Activated CD4-positive, alpha-beta memory T cell treated with anti-CD3 and anti-CD28 coated beads for 36 hours (primary cell): ENCODE data around the gene GNAI2. TPM values are rescaled to one million over a fixed set of nuclear protein-coding genes. Genes with fewer than 3 reads are reported as not detected.

Source experiments
- CTCF ChIA-PET: fragments of 350-600 bp; sonication (Branson Sonifier 250); formaldehyde crosslinking; loops from one replicate; lab custom pipeline; 2021; ENCODE audit warnings: antibody characterized with exemption, inconsistent platforms; lab: Charles Lee
- POLR2A ChIA-PET: fragments of 350-600 bp; sonication (Branson Sonifier 250); formaldehyde crosslinking; loops from one replicate; lab custom pipeline; 2021; ENCODE audit warnings: antibody characterized with exemption; lab: Charles Lee
- DNase-seq: peaks from one replicate; pipeline ENCODE4 v3.0.0-alpha.2; 2020
- H3K27ac Mint-ChIP-seq: one replicate; pipeline ENCODE4 v1.8.0; 2021; ENCODE audit warnings: mixed read lengths
- H3K27me3 Mint-ChIP-seq: one replicate; pipeline ENCODE4 v1.8.0; 2021; ENCODE audit warnings: mixed read lengths
- H3K36me3 Mint-ChIP-seq: one replicate; pipeline ENCODE4 v1.8.0; 2021; ENCODE audit warnings: mixed read lengths
- H3K4me1 Mint-ChIP-seq: one replicate; pipeline ENCODE4 v1.8.0; 2021; ENCODE audit warnings: low read depth, mixed read lengths
- H3K4me3 Mint-ChIP-seq: one replicate; pipeline ENCODE4 v1.8.0; 2021; ENCODE audit warnings: mild to moderate bottlenecking, mixed read lengths
- H3K9me3 Mint-ChIP-seq: one replicate; pipeline ENCODE4 v1.8.0; 2021; ENCODE audit warnings: mixed read lengths
- intact Hi-C: fragments of 100-400 bp; cut with micrococcal nuclease; formaldehyde crosslinking; loops from one replicate; pipeline ENCODE4 v1.15.1; 2023
- total RNA-seq, 2 experiments: library from RNA; stranded (reverse); gene quantifications; one replicate each; pipeline ENCODE4 v1.2.3, GENCODE V29; 2021

Gene GNAI2
- total RNA-seq, 2 experiments from 2014 or later = 346 to 349 TPM

DNA sequence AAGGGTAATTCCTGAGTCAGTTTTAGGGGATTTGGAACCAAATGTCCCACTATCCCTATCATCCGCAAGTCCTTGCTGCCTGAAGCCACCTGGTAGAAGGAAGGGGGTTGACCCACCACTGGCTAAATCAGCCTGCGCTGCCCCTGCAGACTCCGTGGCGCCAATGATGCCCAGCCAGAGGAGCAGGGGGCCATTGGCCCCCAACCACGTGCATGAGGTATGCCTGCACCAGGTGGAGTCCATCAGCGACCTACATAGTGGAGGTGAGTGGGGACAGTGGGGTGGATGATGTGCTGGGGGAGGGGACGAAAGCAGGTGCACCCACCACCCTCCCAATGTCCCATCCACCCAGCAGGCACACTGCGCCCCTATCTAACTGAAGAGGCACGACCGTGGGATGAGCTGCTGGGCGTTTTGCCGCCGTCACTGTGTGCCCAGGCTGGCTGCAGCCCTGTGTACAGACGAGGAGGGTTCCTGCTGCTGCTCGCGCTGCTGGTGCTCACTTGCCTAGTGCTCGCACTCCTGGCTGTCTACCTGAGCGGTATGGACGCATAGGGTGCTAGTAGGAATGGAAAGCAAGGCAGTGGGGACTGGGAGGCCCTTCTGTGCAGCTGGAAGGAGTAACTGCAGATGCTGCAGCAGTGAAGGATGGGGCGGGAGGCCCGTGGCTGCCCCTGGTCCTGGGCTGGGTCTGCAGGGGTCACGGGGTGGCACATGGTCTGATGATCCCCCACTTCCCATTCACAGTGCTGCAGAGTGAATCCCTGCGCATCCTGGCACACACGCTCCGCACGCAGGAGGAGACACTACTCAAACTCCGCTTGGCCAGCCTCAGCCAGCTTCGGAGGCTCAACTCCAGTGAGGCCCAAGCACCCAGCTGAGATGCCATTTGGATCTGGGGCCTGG lies 50.6 kb downstream of the GNAI2 start:
- peaks cover 28% of the 10 kb centered on the region for H3K36me3 Mint-ChIP-seq
- H3K4me3 Mint-ChIP-seq = no peak overlapping the region
- no peak for DNase-seq
- H3K27ac Mint-ChIP-seq = no peak overlapping the region
- ChIA-PET CTCF (no interaction called here), POLR2A (no interaction called here)
- H3K9me3 Mint-ChIP-seq = no peaks in the 10 kb centered on the region
- H3K27me3 Mint-ChIP-seq = no peaks in the 10 kb centered on the region
- peaks cover 10% of the 10 kb centered on the region for H3K4me1 Mint-ChIP-seq
- intact Hi-C loops = no loop called here

DNA sequence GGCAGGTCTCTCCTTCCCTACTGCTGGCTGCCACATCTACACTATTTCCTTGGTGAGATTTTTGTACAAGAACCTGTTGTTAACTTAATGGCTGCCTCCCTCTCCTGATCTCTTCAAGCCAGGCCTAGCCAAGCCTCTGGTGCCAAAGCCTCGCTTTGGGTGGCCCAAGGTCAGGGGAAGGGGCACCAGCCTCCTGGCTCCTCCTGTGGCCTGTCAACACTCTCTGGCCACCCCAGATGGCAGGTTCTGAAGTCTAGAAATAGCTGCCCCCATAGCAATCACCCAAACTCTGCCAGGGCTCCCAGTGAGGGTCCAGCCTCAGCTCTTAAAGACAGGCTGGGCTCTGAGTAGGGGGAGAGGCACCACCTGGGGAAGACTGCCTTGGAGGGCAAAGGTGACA lies 51.3 kb downstream of the GNAI2 start:
- no peak overlapping the region for H3K4me3 Mint-ChIP-seq
- H3K4me1 Mint-ChIP-seq = peaks cover 10% of the 10 kb centered on the region
- H3K36me3 Mint-ChIP-seq = peaks cover 28% of the 10 kb centered on the region
- DNase-seq = no peak
- no peaks in the 10 kb centered on the region for H3K27me3 Mint-ChIP-seq
- intact Hi-C loops = no loop called here
- H3K9me3 Mint-ChIP-seq = no peaks in the 10 kb centered on the region
- CTCF ChIA-PET = no interaction called here
- no peak overlapping the region for H3K27ac Mint-ChIP-seq
- POLR2A ChIA-PET = no interaction called here

DNA sequence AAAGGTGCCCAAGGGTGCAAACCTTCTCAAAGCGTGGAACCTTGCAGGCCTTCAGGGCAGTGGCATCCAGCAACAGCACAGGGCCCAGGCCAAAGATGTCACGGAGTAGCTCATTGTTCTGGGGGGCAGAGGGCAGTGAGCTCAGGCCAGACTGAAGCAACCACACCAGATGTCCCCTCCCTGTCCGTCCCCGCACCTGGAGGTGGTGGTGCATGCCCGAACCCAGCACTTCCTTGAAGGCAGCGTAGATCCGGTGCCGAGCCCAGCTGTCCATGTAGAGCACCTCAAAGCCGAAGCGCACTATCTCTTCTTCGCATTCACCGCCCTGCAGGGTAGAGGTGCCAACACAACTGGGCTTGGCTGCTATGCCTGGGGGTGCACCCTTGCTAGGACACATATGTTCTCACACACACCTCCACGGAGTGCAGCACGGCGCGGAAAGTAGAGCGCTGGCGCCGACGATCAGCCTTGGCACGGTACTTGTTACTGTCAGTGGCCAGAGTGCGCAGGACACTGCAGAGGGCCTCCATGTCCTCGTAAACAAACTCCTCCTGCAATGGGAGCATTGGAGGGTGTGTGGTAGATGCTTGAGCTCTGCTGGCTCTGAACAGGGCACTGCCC lies 52.5 kb downstream of the GNAI2 start:
- ChIA-PET POLR2A (interaction anchor here (2.1 kb wide), 1 partner anchor 10 kb away, joined by 16 read pairs; the partner anchor contains the start of gene LSMEM2), CTCF (interaction anchor here (1.2 kb wide), 1 partner anchor 28 kb away, joined by 4 read pairs; no protein-coding TSS in a partner anchor)
- intact Hi-C loops = no loop called here
- H3K27me3 Mint-ChIP-seq = no peaks in the 10 kb centered on the region
- H3K4me3 Mint-ChIP-seq = no peak overlapping the region
- no peak for DNase-seq
- H3K9me3 Mint-ChIP-seq = no peaks in the 10 kb centered on the region
- H3K27ac Mint-ChIP-seq = no peak overlapping the region
- H3K36me3 Mint-ChIP-seq = peaks cover 28% of the 10 kb centered on the region
- peaks cover 19% of the 10 kb centered on the region for H3K4me1 Mint-ChIP-seq

DNA sequence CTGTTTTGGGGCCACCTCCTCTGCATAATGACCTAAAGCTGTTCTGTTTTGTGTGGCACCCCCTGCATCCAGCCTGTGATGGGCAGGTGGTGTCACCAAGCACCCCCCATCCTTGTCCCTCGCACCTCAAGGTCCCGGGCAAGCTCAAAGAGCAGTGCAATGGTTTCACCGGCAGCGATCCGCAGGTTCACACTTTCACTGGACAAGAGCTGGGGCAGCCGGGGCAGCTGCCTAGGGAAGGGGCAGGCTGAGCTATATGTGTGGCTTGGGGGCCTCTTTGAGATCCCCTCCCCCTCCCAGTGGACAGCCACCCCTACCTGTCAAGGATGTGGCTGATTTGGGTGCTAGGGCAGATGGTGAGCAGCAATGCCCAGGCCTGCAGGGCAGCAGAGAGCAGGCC lies 53.1 kb downstream of the GNAI2 start:
- DNase-seq = no peak
- ChIA-PET CTCF (interaction anchor here (0.7 to 1.7 kb wide), 4 partner anchors 14 to 36 kb away, joined by 3 to 5 read pairs (median 4); no protein-coding TSS in a partner anchor), POLR2A (interaction anchor here (2.1 kb wide), 1 partner anchor 11 kb away, joined by 16 read pairs; the partner anchor contains the start of gene LSMEM2)
- no peaks in the 10 kb centered on the region for H3K27me3 Mint-ChIP-seq
- peaks cover 28% of the 10 kb centered on the region for H3K36me3 Mint-ChIP-seq
- intact Hi-C loops = no loop called here
- H3K4me1 Mint-ChIP-seq = peaks cover 19% of the 10 kb centered on the region
- no peak overlapping the region for H3K27ac Mint-ChIP-seq
- H3K9me3 Mint-ChIP-seq = no peaks in the 10 kb centered on the region
- H3K4me3 Mint-ChIP-seq = no peak overlapping the region

DNA sequence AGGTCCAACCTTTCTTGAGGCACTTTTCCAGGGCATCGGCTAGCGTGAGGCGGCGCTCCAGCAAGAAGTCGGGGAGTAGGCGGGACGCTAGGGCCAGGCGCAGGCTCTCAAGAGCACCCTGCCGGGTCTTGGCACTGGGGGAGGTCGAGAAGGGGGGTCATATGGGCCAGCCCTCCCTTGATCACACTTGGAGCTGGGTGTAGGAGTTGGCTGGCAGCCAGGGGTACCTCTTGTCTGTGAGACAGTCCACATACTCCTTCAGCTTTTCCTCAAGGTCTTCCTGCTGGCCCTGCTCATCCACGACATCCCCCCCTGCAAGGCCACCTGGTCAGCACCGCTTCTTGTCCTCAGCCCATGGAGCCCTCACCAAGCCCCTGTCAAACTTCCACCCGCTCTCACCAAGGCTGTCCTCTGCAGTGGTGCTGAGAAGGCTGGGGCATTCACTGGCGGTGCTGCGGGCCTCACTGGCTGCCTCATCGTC lies 54.2 kb downstream of the GNAI2 start:
- Mint-ChIP-seq H3K4me3 (peak overlapping the region; percentile 92), H3K36me3 (peaks cover 28% of the 10 kb centered on the region), H3K27me3 (no peaks in the 10 kb centered on the region), H3K9me3 (no peaks in the 10 kb centered on the region), H3K4me1 (peaks cover 19% of the 10 kb centered on the region), H3K27ac (no peak overlapping the region)
- no peak for DNase-seq
- CTCF ChIA-PET = interaction anchor here (1.1 to 1.7 kb wide), 2 partner anchors 15 to 18 kb away, joined by 3 to 5 read pairs; no protein-coding TSS in a partner anchor
- POLR2A ChIA-PET = interaction anchor here (2.1 kb wide), 1 partner anchor 12 kb away, joined by 16 read pairs; the partner anchor contains the start of gene LSMEM2
- intact Hi-C loops = no loop called here

DNA sequence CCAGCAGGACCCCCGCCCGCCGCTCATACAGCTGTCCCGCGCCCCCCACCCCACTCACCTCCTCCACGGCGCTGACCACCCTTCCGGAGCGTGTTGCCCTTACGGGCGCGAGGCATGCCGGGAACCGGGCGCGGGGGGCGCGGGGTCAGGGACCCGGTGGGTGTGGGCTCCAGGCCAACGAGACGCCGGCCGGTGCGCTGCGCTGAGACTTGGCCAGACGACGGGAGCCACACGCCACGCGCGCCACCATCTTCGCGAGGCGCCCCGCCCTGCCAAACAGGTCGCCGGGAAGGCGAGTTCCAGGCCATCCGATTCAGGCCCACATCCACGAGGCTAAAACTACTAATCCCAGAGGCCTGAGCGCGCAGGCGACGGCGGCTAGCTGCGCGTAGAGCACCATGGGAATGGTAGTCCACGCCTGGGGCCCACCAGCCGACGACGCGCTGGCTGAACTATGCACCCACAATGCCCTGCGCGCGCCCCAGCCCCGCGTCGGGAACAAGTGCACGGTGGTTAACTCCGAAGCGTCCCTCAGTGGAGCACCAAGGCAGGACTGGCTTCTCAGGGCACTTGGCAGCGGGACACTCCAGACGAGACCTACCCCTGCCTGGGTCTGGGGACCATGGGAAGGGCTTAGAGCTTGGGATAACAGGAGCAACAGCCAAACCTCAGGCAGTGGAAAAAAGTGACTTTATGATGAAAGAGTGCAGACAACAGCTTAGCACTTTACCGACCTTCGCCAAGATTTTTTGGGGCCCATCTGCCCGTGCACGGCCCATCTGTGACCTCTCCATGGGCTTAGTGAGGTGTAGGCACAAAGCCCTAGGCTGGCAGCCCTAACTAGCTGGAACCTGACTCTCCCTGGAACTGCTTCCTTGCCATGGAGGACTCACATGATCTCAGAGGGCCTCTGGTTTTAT lies 56.4 kb downstream of the GNAI2 start, which contains the start of gene IFRD2:
Gene IFRD2, minus strand, starts transcription at position 271 of the 920 bp plus-strand sequence. Its CDS starts 155 bp downstream, at position 116.
- peak; percentile 98 for DNase-seq
- Mint-ChIP-seq H3K27me3 (no peaks in the 10 kb centered on the region), H3K27ac (peak within 1 kb of the TSS; percentile 90), H3K9me3 (no peaks in the 10 kb centered on the region), H3K4me1 (peaks cover 20% of the 10 kb centered on the region), H3K36me3 (peaks cover 20% of the 10 kb centered on the region), H3K4me3 (peak within 1 kb of the TSS; percentile 92)
- intact Hi-C loops = loop anchor here (1.0 kb wide), 5 partner anchors 18 to 67 kb away; partner anchors contain the start of genes TMEM115 and TUSC2
- ChIA-PET CTCF (interaction anchor here (0.6 to 2.3 kb wide), 11 partner anchors 13 to 353 kb away, joined by 3 to 14 read pairs (median 3); partner anchors contain the start of genes LSMEM2, RASSF1 and RBM6), POLR2A (interaction anchor here (0.8 to 2.7 kb wide), 10 partner anchors 9 to 64 kb away, joined by 3 to 15 read pairs (median 4); partner anchors contain the start of genes LSMEM2 and TUSC2)

DNA sequence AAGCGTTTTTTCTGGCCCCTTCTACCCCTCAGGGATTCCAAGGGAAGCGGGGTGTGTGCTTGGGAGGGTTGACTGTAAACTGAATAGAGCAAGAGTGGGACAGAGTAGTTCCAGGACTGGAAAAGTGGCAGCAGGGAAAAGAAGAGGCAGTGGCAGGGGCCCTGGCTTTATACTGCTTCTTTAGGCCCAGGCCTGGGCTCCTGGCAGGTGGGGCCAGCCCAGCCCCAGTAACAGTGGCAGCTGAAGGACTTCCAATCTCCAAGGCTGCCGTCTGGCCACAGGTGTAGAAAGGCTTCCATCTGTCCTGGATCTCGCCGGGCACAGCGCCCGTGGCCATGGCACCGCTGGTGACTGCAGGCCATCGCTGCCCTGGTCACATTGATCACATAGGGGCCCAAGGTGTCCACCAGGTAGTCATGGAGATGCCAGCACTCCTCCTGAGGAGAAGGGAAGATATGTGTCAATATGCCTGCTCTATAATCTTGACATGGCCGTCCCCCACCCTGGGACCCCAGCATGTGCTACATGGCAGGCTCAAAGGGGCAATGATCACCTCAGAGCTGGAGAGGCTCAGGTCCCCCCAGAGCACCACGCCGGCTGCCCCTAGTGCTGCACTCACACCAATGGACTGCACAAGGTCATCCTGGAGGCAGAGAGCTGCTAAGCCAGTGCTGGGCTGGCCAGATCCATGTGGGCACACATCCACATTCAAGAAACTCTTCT lies 57.2 kb downstream of the GNAI2 start:
- peak overlapping the region; percentile 90 for H3K27ac Mint-ChIP-seq
- CTCF ChIA-PET = interaction anchor here (0.8 to 2.3 kb wide), 5 partner anchors 33 to 67 kb away, joined by 3 to 8 read pairs (median 4); partner anchors contain the start of gene RASSF1
- no peaks in the 10 kb centered on the region for H3K27me3 Mint-ChIP-seq
- intact Hi-C loops = no loop called here
- peaks cover 16% of the 10 kb centered on the region for H3K36me3 Mint-ChIP-seq
- H3K4me1 Mint-ChIP-seq = peaks cover 28% of the 10 kb centered on the region
- peak overlapping the region; percentile 92 for H3K4me3 Mint-ChIP-seq
- DNase-seq = no peak
- POLR2A ChIA-PET = interaction anchor here (0.8 to 2.7 kb wide), 5 partner anchors 9 to 61 kb away, joined by 3 to 15 read pairs (median 4); partner anchors contain the start of gene LSMEM2
- no peaks in the 10 kb centered on the region for H3K9me3 Mint-ChIP-seq

DNA sequence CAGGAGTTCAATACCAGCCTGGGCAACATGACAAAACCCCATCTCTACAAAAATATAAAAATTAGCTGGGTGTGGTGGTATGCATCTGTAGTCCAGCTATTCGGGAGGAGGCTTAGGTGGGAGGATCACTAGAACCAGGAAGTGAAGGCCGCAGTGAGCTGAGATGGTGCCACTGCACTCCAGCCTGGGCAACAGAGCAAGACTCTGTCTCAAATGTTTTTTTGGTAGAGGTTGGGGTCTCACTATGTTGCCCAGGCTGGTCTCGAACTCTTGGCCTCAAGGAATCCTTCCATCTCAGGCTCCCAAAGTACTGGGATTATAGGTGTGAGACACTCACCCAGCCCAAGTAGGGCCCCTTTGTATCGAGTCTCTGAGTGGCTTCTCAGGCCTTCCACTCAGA lies 58.1 kb downstream of the GNAI2 start:
- H3K4me1 Mint-ChIP-seq = peaks cover 30% of the 10 kb centered on the region
- H3K27ac Mint-ChIP-seq = no peak overlapping the region
- ChIA-PET CTCF (no interaction called here), POLR2A (no interaction called here)
- peaks cover 16% of the 10 kb centered on the region for H3K36me3 Mint-ChIP-seq
- no peak for DNase-seq
- intact Hi-C loops = no loop called here
- no peaks in the 10 kb centered on the region for H3K27me3 Mint-ChIP-seq
- H3K4me3 Mint-ChIP-seq = no peak overlapping the region
- H3K9me3 Mint-ChIP-seq = no peaks in the 10 kb centered on the region

DNA sequence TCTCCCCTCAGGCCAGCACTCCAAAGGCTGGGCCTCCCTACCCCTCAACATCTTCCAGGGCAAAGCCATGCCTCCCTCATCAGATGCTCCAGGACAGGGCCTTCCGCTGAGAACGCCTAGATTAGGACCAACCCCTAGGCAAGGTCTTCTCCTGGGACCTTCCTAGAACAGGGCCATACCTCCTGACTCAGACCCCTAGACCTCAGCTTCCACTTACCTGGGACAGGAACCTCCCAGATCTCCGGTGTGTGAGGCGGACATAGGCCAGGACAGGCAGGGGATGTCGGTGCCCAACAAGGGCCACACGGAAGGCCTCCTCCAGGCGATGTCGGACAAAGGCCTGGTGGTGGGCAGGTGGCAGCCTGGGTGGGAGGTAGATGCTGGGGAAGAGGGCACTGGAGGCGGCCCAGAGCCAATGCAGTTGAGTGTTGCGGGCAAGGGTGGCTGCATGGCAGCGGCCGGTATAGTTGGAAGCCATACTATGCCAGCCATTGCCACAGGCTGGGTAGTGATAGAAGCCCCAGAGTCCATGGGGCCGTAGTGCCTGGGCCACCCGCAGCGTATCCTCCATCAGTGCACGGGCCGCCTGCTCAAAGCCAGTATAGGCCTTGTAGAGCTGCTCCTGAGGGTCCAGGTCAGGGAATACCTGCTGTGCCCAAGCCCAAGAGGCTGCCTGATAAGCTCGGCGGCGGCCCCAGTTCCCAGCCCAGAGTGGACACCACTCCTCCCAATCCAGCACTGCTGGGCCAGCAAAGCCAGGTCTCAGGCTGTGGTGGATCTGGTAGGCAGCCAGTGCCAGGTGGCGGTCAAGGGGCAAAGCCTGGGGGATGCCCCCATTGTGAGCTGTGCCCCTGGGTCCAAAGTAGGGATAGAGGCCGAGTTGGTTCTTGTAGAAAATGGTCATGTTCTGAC lies 58.7 kb downstream of the GNAI2 start:
- Mint-ChIP-seq H3K27ac (no peak overlapping the region), H3K4me3 (no peak overlapping the region), H3K9me3 (no peaks in the 10 kb centered on the region), H3K27me3 (no peaks in the 10 kb centered on the region), H3K4me1 (peaks cover 31% of the 10 kb centered on the region), H3K36me3 (peaks cover 11% of the 10 kb centered on the region)
- ChIA-PET CTCF (interaction anchor here (0.9 to 1.0 kb wide), 2 partner anchors 20 to 37 kb away, joined by 3 read pairs; no protein-coding TSS in a partner anchor), POLR2A (no interaction called here)
- intact Hi-C loops = no loop called here
- DNase-seq = no peak
